Keratinocyte (primary cell): ENCODE data around the gene EPHA2.

Source experiments
- CTCF ChIP-seq, 3 experiments: IDR thresholded peaks in 1 of 3; conservative IDR thresholded peaks in 1 of 3; optimal IDR thresholded peaks in 1 of 3; 2 replicates in 2 of 3; 3 replicates in 1 of 3; pipeline versions ENCODE3 to v1.5.1; 2011; ENCODE audit warnings: low read length in 3 of 3, mild to moderate bottlenecking in 3 of 3, moderate library complexity in 2 of 3, control low read depth in 1 of 3, inconsistent platforms in 1 of 3; ENCODE audit not compliant: insufficient read depth in 2 of 3; ENCODE audit errors: extremely low read depth in 1 of 3
- EZH2 ChIP-seq: IDR thresholded peaks from one replicate; pipeline ENCODE4 v1.6.1; 2012; ENCODE audit warnings: inconsistent platforms, mild to moderate bottlenecking, low read length, moderate library complexity

GRCh38 chr1:16175610-16176553, 20.0 kb upstream of the EPHA2 start:
- TF ChIP-seq CTCF (optimal IDR thresholded peaks at IDR 0.05 in 1 of 3, IDR thresholded peaks at IDR 0.05 in 1 of 3, conservative IDR thresholded peaks at IDR 0.05 in 1 of 3; ENCODE audit: extremely low read depth in 1 of 3, insufficient read depth in 2 of 3, low read length in 3 of 3) (no peak), EZH2 (no peak)
